Neural progenitor cell (in vitro differentiated cells): ENCODE data around the gene RGMB. TPM values are rescaled to one million over a fixed set of nuclear protein-coding genes. Genes with fewer than 3 reads are reported as not detected.

Experiments
- DNase-seq: peaks from one replicate; pipeline ENCODE4 v3.0.0-alpha.2; 2016; ENCODE audit warnings: low spot score
- H2AFZ ChIP-seq: fragments of 200-600 bp; sonication (generic); replicated peaks from 2 replicates; pipeline ENCODE4 v1.6.1; 2016; ENCODE audit warnings: antibody characterized with exemption
- H3F3A ChIP-seq: fragments of 200-600 bp; sonication (generic); 2 replicates; pipeline ENCODE4 v1.6.1; 2016; ENCODE audit warnings: antibody characterized with exemption, low read depth
- H3K27ac ChIP-seq: fragments of 200-600 bp; sonication (generic); 2 replicates; pipeline ENCODE4 v1.5.1; 2016; ENCODE audit warnings: mild to moderate bottlenecking
- H3K27me3 ChIP-seq: fragments of 200-600 bp; sonication (generic); 2 replicates; pipeline ENCODE4 v1.6.1; 2016; ENCODE audit warnings: mild to moderate bottlenecking, moderate library complexity
- H3K36me3 ChIP-seq: fragments of 200-600 bp; sonication (generic); 2 replicates; pipeline ENCODE4 v1.5.1; 2016
- H3K4me1 ChIP-seq: fragments of 200-600 bp; sonication (generic); 2 replicates; pipeline ENCODE4 v1.6.1; 2016; ENCODE audit warnings: mixed run types
- H3K4me2 ChIP-seq: fragments of 200-600 bp; sonication (generic); 2 replicates; pipeline ENCODE4 v1.6.1; 2016
- H3K4me3 ChIP-seq: fragments of 200-600 bp; sonication (generic); 2 replicates; pipeline ENCODE4 v1.5.1; 2016
- H3K79me2 ChIP-seq: fragments of 200-600 bp; sonication (generic); 2 replicates; pipeline ENCODE4 v1.6.1; 2016; ENCODE audit warnings: low read depth
- H3K9ac ChIP-seq: fragments of 200-600 bp; sonication (generic); 2 replicates; pipeline ENCODE4 v1.6.1; 2016
- H3K9me3 ChIP-seq: fragments of 200-600 bp; sonication (generic); 2 replicates; pipeline ENCODE4 v1.5.1; 2016; ENCODE audit warnings: low read depth
- H4K20me1 ChIP-seq: fragments of 200-600 bp; sonication (generic); 2 replicates; pipeline ENCODE4 v1.6.1; 2016; ENCODE audit warnings: low read depth
- H3K27ac Mint-ChIP-seq: 3 replicates; pipeline ENCODE4 v1.8.0; 2021; ENCODE audit warnings: mixed read lengths
- H3K27me3 Mint-ChIP-seq: 2 replicates; pipeline ENCODE4 v1.8.0; 2022; ENCODE audit warnings: low read depth, mild to moderate bottlenecking, inconsistent platforms, moderate library complexity, mixed read lengths; ENCODE audit not compliant: insufficient read depth
- H3K36me3 Mint-ChIP-seq: 3 replicates; pipeline ENCODE4 v1.8.0; 2021; ENCODE audit warnings: mixed read lengths
- H3K4me1 Mint-ChIP-seq: 3 replicates; pipeline ENCODE4 v1.8.0; 2021; ENCODE audit warnings: mixed read lengths
- H3K4me3 Mint-ChIP-seq: 3 replicates; pipeline ENCODE4 v1.8.0; 2021; ENCODE audit warnings: mild to moderate bottlenecking, moderate library complexity, mixed read lengths
- H3K9me3 Mint-ChIP-seq: 3 replicates; pipeline ENCODE4 v1.8.0; 2020; ENCODE audit warnings: mixed read lengths
- EZH2 ChIP-seq: fragments of 200-600 bp; sonication (generic); IDR thresholded peaks from 2 replicates; pipeline ENCODE4 v1.6.1; 2017; ENCODE audit warnings: antibody characterized with exemption, mild to moderate bottlenecking, moderate library complexity
- EZH2phosphoT487 ChIP-seq: fragments of 200-600 bp; sonication (generic); IDR thresholded peaks from 2 replicates; pipeline ENCODE4 v1.6.1; 2017; ENCODE audit warnings: antibody characterized with exemption
- total RNA-seq: library from RNA; depleted of rRNA; stranded (reverse); fragments of >200 nt; gene quantifications from 2 replicates; pipeline ENCODE4 v1.2.3, GENCODE V29; 2015; ENCODE audit warnings: low replicate concordance
- TF ChIP-seq, protein P1 (sequence below): fragments of 200-600 bp; sonication (generic); IDR thresholded peaks from 2 replicates; pipeline ENCODE4 v1.5.1; 2017; ENCODE audit warnings: antibody characterized with exemption, mild to moderate bottlenecking

Gene RGMB
- total RNA-seq, 1 donor from 2014 or later: 27.4 TPM

- H3F3A ChIP-seq: no peaks in the 10 kb centered on the region
- Mint-ChIP-seq H3K36me3 (peaks cover 54% of the 10 kb centered on the region), H3K4me1 (peaks cover 17% of the 10 kb centered on the region), H3K27ac (no peak overlapping the region), H3K4me3 (no peak overlapping the region), H3K27me3 (no peaks in the 10 kb centered on the region), H3K9me3 (peaks cover 2% of the 10 kb centered on the region)
- peaks cover 21% of the 10 kb centered on the region for H3K36me3 ChIP-seq
- DNase-seq: no peak
- no peak overlapping the region for H2AFZ ChIP-seq
- peaks cover 85% of the 10 kb centered on the region for H4K20me1 ChIP-seq
- peaks cover 51% of the 10 kb centered on the region for H3K4me1 ChIP-seq
- no peak overlapping the region for H3K9ac ChIP-seq
- no peak overlapping the region for H3K4me2 ChIP-seq
- no peak overlapping the region for H3K27ac ChIP-seq
- no peaks in the 10 kb centered on the region for H3K27me3 ChIP-seq
- no peak overlapping the region for H3K4me3 ChIP-seq
- peaks cover 100% of the 10 kb centered on the region for H3K79me2 ChIP-seq
- TF ChIP-seq EZH2 (no peak), EZH2phosphoT487 (no peak)
- TF ChIP-seq, protein P1, sequence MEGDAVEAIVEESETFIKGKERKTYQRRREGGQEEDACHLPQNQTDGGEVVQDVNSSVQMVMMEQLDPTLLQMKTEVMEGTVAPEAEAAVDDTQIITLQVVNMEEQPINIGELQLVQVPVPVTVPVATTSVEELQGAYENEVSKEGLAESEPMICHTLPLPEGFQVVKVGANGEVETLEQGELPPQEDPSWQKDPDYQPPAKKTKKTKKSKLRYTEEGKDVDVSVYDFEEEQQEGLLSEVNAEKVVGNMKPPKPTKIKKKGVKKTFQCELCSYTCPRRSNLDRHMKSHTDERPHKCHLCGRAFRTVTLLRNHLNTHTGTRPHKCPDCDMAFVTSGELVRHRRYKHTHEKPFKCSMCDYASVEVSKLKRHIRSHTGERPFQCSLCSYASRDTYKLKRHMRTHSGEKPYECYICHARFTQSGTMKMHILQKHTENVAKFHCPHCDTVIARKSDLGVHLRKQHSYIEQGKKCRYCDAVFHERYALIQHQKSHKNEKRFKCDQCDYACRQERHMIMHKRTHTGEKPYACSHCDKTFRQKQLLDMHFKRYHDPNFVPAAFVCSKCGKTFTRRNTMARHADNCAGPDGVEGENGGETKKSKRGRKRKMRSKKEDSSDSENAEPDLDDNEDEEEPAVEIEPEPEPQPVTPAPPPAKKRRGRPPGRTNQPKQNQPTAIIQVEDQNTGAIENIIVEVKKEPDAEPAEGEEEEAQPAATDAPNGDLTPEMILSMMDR: no peak
- no peaks in the 10 kb centered on the region for H3K9me3 ChIP-seq
Measured at GRCh38 chr5:98785244-98785643, 11.8 kb downstream of the RGMB start.

GRCh38 chr5:98786191-98786853, 12.9 kb downstream of the RGMB start:
- Histone ChIP-seq H3K4me3 (no peak overlapping the region), H4K20me1 (peaks cover 83% of the 10 kb centered on the region), H3K4me1 (peaks cover 62% of the 10 kb centered on the region), H3K79me2 (peaks cover 100% of the 10 kb centered on the region), H2AFZ (no peak overlapping the region), H3K27me3 (no peaks in the 10 kb centered on the region), H3K27ac (peak overlapping the region; percentile 47), H3K9ac (no peak overlapping the region), H3F3A (no peaks in the 10 kb centered on the region), H3K36me3 (peaks cover 17% of the 10 kb centered on the region), H3K4me2 (no peak overlapping the region), H3K9me3 (no peaks in the 10 kb centered on the region)
- Mint-ChIP-seq H3K9me3 (peaks cover 2% of the 10 kb centered on the region), H3K36me3 (peaks cover 56% of the 10 kb centered on the region), H3K27ac (no peak overlapping the region), H3K4me1 (peaks cover 23% of the 10 kb centered on the region), H3K27me3 (no peaks in the 10 kb centered on the region), H3K4me3 (no peak overlapping the region)
- DNase-seq: no peak
- TF ChIP-seq, protein P1: no peak
- no peak for TF ChIP-seq EZH2
- TF ChIP-seq EZH2phosphoT487: no peak

DNA sequence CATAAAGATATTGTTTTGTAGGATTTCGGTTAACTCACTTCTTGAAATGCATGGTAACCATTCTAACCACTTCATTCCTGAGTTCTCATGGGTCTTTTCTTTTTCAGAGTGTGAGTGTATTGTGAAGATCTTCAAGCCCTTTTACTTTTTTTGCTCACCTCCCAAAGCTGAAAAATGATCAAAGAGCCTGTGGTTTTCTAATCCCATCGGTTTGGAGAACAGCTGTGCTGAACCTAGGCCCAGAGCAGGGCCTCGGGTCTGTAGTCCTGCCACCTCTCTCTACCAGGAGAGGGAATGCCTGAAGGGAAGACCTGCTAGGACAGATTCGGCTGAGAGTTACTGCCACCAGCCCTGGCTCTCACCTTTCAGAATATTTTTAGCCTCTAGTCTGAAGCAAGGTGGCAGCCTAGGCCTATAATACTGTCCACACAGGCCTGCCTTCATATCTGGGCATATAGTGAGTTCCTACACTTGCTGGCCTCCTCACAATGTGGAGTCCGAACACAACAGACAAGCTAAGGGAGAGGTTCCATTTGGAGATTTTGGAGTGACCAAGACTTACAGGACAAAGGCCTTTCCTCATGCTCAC, 13.8 kb downstream of the RGMB start:
- Histone ChIP-seq H3K4me2 (no peak overlapping the region), H3K27ac (no peak overlapping the region), H3K27me3 (no peaks in the 10 kb centered on the region), H4K20me1 (peaks cover 74% of the 10 kb centered on the region), H2AFZ (no peak overlapping the region), H3K9ac (no peak overlapping the region), H3F3A (no peaks in the 10 kb centered on the region), H3K4me3 (no peak overlapping the region), H3K36me3 (peaks cover 11% of the 10 kb centered on the region), H3K9me3 (no peaks in the 10 kb centered on the region), H3K4me1 (peaks cover 57% of the 10 kb centered on the region), H3K79me2 (peaks cover 100% of the 10 kb centered on the region)
- TF ChIP-seq, protein P1: no peak
- TF ChIP-seq EZH2 (no peak), EZH2phosphoT487 (no peak)
- no peaks in the 10 kb centered on the region for H3K27me3 Mint-ChIP-seq
- DNase-seq: no peak
- no peak overlapping the region for H3K4me3 Mint-ChIP-seq
- H3K9me3 Mint-ChIP-seq: peaks cover 2% of the 10 kb centered on the region
- no peak overlapping the region for H3K27ac Mint-ChIP-seq
- H3K4me1 Mint-ChIP-seq: peaks cover 23% of the 10 kb centered on the region
- peaks cover 56% of the 10 kb centered on the region for H3K36me3 Mint-ChIP-seq
